ENCODE data around the gene ERCC6. TPM values are rescaled to one million over a fixed set of nuclear protein-coding genes. Genes with fewer than 3 reads are reported as not detected.

ERCC6 gene
- total and polyA plus RNA-seq, 2 donors (not counting 1 experiment from before 2014, with no cell fraction given): 6.9 to 12.6 TPM

DNA sequence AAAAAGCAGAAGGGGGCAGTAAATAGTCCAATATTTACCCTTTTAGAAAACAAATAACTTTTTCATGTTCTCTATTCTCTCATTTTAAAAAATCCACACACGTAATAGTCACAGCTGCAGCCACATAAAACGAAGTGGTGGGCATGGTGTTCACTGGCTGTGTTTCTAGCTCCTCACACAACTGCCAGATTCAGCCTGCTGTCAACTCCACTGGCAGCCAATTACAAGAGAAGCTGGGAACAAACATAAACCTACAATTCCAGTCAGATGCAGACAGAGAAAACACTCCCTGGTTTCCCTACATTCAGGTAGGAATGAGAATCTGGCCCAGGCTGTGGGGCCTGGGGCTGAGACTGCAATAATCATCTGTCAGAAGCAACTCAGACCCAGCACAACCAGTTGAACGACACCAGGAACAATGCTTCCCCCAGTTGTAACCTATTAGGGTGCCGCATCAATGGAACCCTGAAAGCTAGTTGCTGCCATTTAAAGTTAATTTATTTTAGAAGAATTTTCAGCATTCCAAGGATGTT is 29.1 kb downstream of the ERCC6 start:
- DNase-seq (ENCODE audit: low read depth in 2 of 2): no peak
- TF ChIP-seq EZH2 (IDR thresholded peaks at IDR 0.05; ENCODE audit: low read length, missing control alignments): no peak
- TF ChIP-seq, protein P1, sequence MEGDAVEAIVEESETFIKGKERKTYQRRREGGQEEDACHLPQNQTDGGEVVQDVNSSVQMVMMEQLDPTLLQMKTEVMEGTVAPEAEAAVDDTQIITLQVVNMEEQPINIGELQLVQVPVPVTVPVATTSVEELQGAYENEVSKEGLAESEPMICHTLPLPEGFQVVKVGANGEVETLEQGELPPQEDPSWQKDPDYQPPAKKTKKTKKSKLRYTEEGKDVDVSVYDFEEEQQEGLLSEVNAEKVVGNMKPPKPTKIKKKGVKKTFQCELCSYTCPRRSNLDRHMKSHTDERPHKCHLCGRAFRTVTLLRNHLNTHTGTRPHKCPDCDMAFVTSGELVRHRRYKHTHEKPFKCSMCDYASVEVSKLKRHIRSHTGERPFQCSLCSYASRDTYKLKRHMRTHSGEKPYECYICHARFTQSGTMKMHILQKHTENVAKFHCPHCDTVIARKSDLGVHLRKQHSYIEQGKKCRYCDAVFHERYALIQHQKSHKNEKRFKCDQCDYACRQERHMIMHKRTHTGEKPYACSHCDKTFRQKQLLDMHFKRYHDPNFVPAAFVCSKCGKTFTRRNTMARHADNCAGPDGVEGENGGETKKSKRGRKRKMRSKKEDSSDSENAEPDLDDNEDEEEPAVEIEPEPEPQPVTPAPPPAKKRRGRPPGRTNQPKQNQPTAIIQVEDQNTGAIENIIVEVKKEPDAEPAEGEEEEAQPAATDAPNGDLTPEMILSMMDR (conservative IDR thresholded peaks at IDR 0.05 in 1 of 2, IDR thresholded peaks at IDR 0.05 in 1 of 2; ENCODE audit: low read depth in 1 of 2, low read length in 2 of 2): no peak
- H4K20me1 ChIP-seq (ENCODE audit: control insufficient read depth, extremely low read depth, insufficient read depth, low read length): peaks cover 2% of the 10 kb centered on the region
- H3K4me3 ChIP-seq (replicated peaks in 1 of 4; ENCODE audit: control extremely low read depth in 1 of 4, insufficient read depth in 1 of 4, low read depth in 3 of 4, low read length in 4 of 4): no peak overlapping the region
- no peaks in the 10 kb centered on the region for H3K4me1 ChIP-seq (ENCODE audit: control insufficient read depth, extremely low read depth, insufficient read depth, low read length)
- no peak overlapping the region for H3K4me2 ChIP-seq (ENCODE audit: extremely low read depth, insufficient read depth, low read length)
- H3K27me3 ChIP-seq (ENCODE audit: control insufficient read depth, insufficient read depth, low read length): no peaks in the 10 kb centered on the region
- no peak overlapping the region for H2AFZ ChIP-seq (ENCODE audit: low read length)
- H3K36me3 ChIP-seq (ENCODE audit: control insufficient read depth, insufficient read depth, low read length): no peaks in the 10 kb centered on the region
- H3K9ac ChIP-seq (ENCODE audit: insufficient read depth, low read length): no peak overlapping the region
- H3K27ac ChIP-seq (ENCODE audit: insufficient read depth, low read length): no peak overlapping the region
- H3K79me2 ChIP-seq (ENCODE audit: control insufficient read depth, insufficient read depth, low read length): no peaks in the 10 kb centered on the region
- H3K9me3 ChIP-seq (ENCODE audit: control insufficient read depth, insufficient read depth, low read depth, low read length): no peaks in the 10 kb centered on the region

DNA sequence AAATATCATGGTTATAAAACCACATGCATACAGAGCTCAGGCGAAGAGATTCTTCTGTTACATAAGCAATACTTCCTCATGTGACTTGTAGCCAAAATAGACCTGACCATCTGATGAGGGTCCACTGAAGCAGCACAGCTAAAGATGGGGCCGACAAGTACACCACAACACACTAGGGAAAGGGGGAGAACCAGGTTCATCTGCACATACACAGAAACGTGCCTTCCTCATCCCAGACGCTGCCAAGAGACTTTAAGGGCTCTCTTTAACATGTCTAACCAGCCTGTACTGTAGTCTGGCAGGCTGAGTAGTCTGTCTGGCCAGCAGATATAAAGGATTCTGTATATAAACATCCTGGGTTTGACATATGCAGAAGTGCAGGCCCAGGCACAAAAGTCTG is 30.3 kb downstream of the ERCC6 start:
- Histone ChIP-seq H3K79me2 (ENCODE audit: control insufficient read depth, insufficient read depth, low read length) (no peaks in the 10 kb centered on the region), H3K4me1 (ENCODE audit: control insufficient read depth, extremely low read depth, insufficient read depth, low read length) (no peaks in the 10 kb centered on the region), H3K27ac (ENCODE audit: insufficient read depth, low read length) (no peak overlapping the region), H3K27me3 (ENCODE audit: control insufficient read depth, insufficient read depth, low read length) (no peaks in the 10 kb centered on the region), H3K4me3 (replicated peaks in 1 of 4; ENCODE audit: control extremely low read depth in 1 of 4, insufficient read depth in 1 of 4, low read depth in 3 of 4, low read length in 4 of 4) (no peak overlapping the region), H4K20me1 (ENCODE audit: control insufficient read depth, extremely low read depth, insufficient read depth, low read length) (peaks cover 2% of the 10 kb centered on the region), H2AFZ (ENCODE audit: low read length) (no peak overlapping the region), H3K9ac (ENCODE audit: insufficient read depth, low read length) (no peak overlapping the region), H3K36me3 (ENCODE audit: control insufficient read depth, insufficient read depth, low read length) (no peaks in the 10 kb centered on the region), H3K4me2 (ENCODE audit: extremely low read depth, insufficient read depth, low read length) (no peak overlapping the region), H3K9me3 (ENCODE audit: control insufficient read depth, insufficient read depth, low read depth, low read length) (no peaks in the 10 kb centered on the region)
- no peak for DNase-seq (ENCODE audit: low read depth in 2 of 2)
- no peak for TF ChIP-seq EZH2 (IDR thresholded peaks at IDR 0.05; ENCODE audit: low read length, missing control alignments)
- TF ChIP-seq, protein P1 (conservative IDR thresholded peaks at IDR 0.05 in 1 of 2, IDR thresholded peaks at IDR 0.05 in 1 of 2; ENCODE audit: low read depth in 1 of 2, low read length in 2 of 2): no peak

DNA sequence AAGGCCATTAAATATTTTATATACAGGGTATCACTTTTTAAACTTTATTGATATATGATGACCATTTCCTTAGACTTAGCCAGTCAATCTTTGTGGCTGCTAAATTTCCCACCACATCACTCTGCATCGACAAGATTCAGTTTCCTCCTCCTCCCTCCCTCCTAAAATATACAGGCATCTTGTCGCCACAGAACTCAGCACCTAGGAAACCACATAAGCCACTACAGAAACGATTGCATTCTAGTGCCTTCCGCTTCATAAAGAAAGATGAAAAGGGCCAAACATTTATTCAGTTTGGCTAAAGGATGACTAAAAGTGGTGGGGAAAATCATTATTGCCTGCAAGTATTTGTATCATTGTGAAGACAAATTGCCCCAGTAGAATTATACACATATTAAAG is 30.7 kb downstream of the ERCC6 start:
- Histone ChIP-seq H3K4me2 (ENCODE audit: extremely low read depth, insufficient read depth, low read length) (no peak overlapping the region), H3K79me2 (ENCODE audit: control insufficient read depth, insufficient read depth, low read length) (no peaks in the 10 kb centered on the region), H3K36me3 (ENCODE audit: control insufficient read depth, insufficient read depth, low read length) (no peaks in the 10 kb centered on the region), H3K9me3 (ENCODE audit: control insufficient read depth, insufficient read depth, low read depth, low read length) (no peaks in the 10 kb centered on the region), H3K4me1 (ENCODE audit: control insufficient read depth, extremely low read depth, insufficient read depth, low read length) (no peaks in the 10 kb centered on the region), H3K4me3 (replicated peaks in 1 of 4; ENCODE audit: control extremely low read depth in 1 of 4, insufficient read depth in 1 of 4, low read depth in 3 of 4, low read length in 4 of 4) (no peak overlapping the region), H3K27ac (ENCODE audit: insufficient read depth, low read length) (no peak overlapping the region), H3K9ac (ENCODE audit: insufficient read depth, low read length) (no peak overlapping the region), H2AFZ (ENCODE audit: low read length) (no peak overlapping the region), H3K27me3 (ENCODE audit: control insufficient read depth, insufficient read depth, low read length) (no peaks in the 10 kb centered on the region), H4K20me1 (ENCODE audit: control insufficient read depth, extremely low read depth, insufficient read depth, low read length) (peaks cover 2% of the 10 kb centered on the region)
- no peak for DNase-seq (ENCODE audit: low read depth in 2 of 2)
- no peak for TF ChIP-seq EZH2 (IDR thresholded peaks at IDR 0.05; ENCODE audit: low read length, missing control alignments)
- TF ChIP-seq, protein P1 (conservative IDR thresholded peaks at IDR 0.05 in 1 of 2, IDR thresholded peaks at IDR 0.05 in 1 of 2; ENCODE audit: low read depth in 1 of 2, low read length in 2 of 2): no peak
